Measurements from ENCODE around the gene AHCYL2. TPM values are rescaled to one million over a fixed set of nuclear protein-coding genes. Genes with fewer than 3 reads are reported as not detected.
A peak's percentile ranks its signal among the peaks of the same experiment; 100 is the strongest.
"Not testable (repeated sequence)": the region's sequence is repeated elsewhere in the genome, so short reads cannot be mapped to it uniquely, and the experiment has no call there.

The AHCYL2 gene
- polyA plus RNA-seq, 1 experiment, result 7.8 TPM

GRCh38 chr7:129367700-129368388 is 143.0 kb downstream of the AHCYL2 start:
- Histone ChIP-seq H3K36me3 (ENCODE audit: control insufficient read depth, insufficient read depth, low read length) (no peaks in the 10 kb centered on the region), H3K4me3 (ENCODE audit: low read depth, low read length) (no peak overlapping the region), H3K27me3 (ENCODE audit: control insufficient read depth, insufficient read depth, low read length) (no peaks in the 10 kb centered on the region)
- TF ChIP-seq CTCF (IDR thresholded peaks at IDR 0.05; ENCODE audit: insufficient read depth, low read depth, low read length), result peak; percentile 92
- no peak for DNase-seq (ENCODE audit: low read depth)
- CTCF ChIA-PET, result interaction anchor here (0.6 to 7.5 kb wide), 49 partner anchors 9 to 458 kb away, joined by 3 to 154 read pairs (median 5); partner anchors contain the start of gene STRIP2
- POLR2A ChIA-PET, result no interaction called here

GRCh38 chr7:129368389-129368986 is 143.7 kb downstream of the AHCYL2 start:
- CTCF ChIA-PET, result interaction anchor here (0.6 to 7.5 kb wide), 39 partner anchors 9 to 457 kb away, joined by 3 to 154 read pairs (median 5); partner anchors contain the start of gene STRIP2
- no peak for DNase-seq (ENCODE audit: low read depth)
- Histone ChIP-seq H3K27me3 (ENCODE audit: control insufficient read depth, insufficient read depth, low read length) (no peaks in the 10 kb centered on the region), H3K36me3 (ENCODE audit: control insufficient read depth, insufficient read depth, low read length) (no peaks in the 10 kb centered on the region), H3K4me3 (ENCODE audit: low read depth, low read length) (no peak overlapping the region)
- no peak for TF ChIP-seq CTCF (IDR thresholded peaks at IDR 0.05; ENCODE audit: insufficient read depth, low read depth, low read length)
- POLR2A ChIA-PET, result no interaction called here

- H3K27me3 ChIP-seq (ENCODE audit: control insufficient read depth, insufficient read depth, low read length); POLR2A ChIA-PET; H3K36me3 ChIP-seq (ENCODE audit: control insufficient read depth, insufficient read depth, low read length); H3K4me3 ChIP-seq (ENCODE audit: low read depth, low read length); DNase-seq (ENCODE audit: low read depth): not testable (repeated sequence)
- CTCF ChIA-PET, result interaction anchor here (1.5 to 7.5 kb wide), 8 partner anchors 12 to 273 kb away, joined by 4 to 154 read pairs (median 13); no protein-coding TSS in a partner anchor
These were observed 144.6 kb downstream of the AHCYL2 start for GRCh38 chr7:129369447-129369846.

- DNase-seq (ENCODE audit: low read depth), result no peak
- H3K4me3 ChIP-seq (ENCODE audit: low read depth, low read length), result no peak overlapping the region
- TF ChIP-seq CTCF (IDR thresholded peaks at IDR 0.05; ENCODE audit: insufficient read depth, low read depth, low read length), result 0 out of 2 replicates have a peak, but pooled peaks have one; percentile 10
- no peaks in the 10 kb centered on the region for H3K27me3 ChIP-seq (ENCODE audit: control insufficient read depth, insufficient read depth, low read length)
- ChIA-PET POLR2A (no interaction called here), CTCF (interaction anchor here (0.6 to 7.5 kb wide), 11 partner anchors 9 to 455 kb away, joined by 3 to 154 read pairs (median 4); no protein-coding TSS in a partner anchor)
- H3K36me3 ChIP-seq (ENCODE audit: control insufficient read depth, insufficient read depth, low read length), result no peaks in the 10 kb centered on the region
These were observed 146.0 kb downstream of the AHCYL2 start for GRCh38 chr7:129370812-129371211.

GRCh38 chr7:129371487-129371886 is 146.7 kb downstream of the AHCYL2 start:
- H3K27me3 ChIP-seq (ENCODE audit: control insufficient read depth, insufficient read depth, low read length), result no peaks in the 10 kb centered on the region
- no peak for DNase-seq (ENCODE audit: low read depth)
- H3K4me3 ChIP-seq (ENCODE audit: low read depth, low read length), result no peak overlapping the region
- ChIA-PET CTCF (interaction anchor here (0.6 to 7.5 kb wide), 7 partner anchors 8 to 454 kb away, joined by 3 to 154 read pairs (median 5); no protein-coding TSS in a partner anchor), POLR2A (no interaction called here)
- no peaks in the 10 kb centered on the region for H3K36me3 ChIP-seq (ENCODE audit: control insufficient read depth, insufficient read depth, low read length)
- no peak for TF ChIP-seq CTCF (IDR thresholded peaks at IDR 0.05; ENCODE audit: insufficient read depth, low read depth, low read length)
